Measurements from ENCODE around the gene ZBTB7C.

Gene ZBTB7C

GRCh38 chr18:48244530-48244929, 164.7 kb downstream of the ZBTB7C start:
- DNase-seq: no peak

- DNase-seq: no peak
Measured at GRCh38 chr18:48238636-48239035, 170.5 kb downstream of the ZBTB7C start.

GRCh38 chr18:48238206-48238605, 171.0 kb downstream of the ZBTB7C start:
- no peak for DNase-seq

DNA sequence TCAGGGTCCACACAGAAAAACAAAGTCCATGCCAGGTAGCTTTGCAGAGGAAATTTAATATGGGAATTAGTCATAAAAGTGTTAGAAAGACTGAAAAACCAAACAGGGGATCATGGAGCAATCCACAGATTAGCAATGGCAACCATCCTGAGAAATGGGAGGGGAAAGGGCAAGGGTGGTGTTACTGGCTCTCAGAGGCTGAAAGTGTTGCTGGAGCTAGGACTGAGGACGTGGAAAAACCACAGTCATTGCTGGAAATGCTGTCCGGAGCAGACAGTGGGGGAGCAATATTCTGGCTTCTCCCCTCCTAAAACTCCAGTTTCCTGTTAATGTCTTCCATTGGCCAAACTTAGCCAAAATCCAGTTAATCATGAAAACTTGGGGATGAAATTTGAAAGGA, 172.4 kb downstream of the ZBTB7C start:
- no peak for DNase-seq

DNA sequence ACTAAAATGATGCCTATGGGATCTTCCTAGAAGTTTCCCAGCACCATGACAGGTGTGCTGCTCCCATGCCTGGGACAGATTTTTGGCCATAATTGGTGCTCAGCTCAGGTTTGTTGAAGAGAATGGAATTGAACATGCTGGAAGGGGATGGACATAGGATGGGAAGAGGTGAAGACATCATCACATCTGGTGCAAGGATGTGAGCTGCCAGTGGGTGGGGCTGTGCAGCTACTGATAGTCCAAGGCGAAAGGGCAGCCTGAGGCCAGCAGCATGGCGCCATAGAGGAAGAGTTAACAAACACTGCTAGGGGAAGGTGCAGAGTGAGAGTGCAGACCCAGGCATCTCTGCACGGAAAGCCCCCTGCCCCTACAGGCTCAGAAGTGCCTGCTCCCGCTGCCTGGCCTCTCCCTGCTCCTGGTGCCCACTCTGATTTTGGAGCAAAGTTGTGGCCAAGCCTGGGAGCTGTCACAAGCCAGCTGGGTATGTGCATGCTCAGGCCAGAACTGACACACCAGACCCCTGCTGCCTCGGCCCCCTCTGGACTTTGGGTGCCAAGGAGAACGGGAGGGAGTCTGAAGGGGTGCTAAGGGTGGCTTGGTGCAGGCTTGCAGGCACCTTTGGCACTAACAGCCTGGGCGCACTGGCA, 178.6 kb downstream of the ZBTB7C start:
- peak; percentile 28 for DNase-seq

- no peak for DNase-seq
Measured at GRCh38 chr18:48229552-48229981, 179.6 kb downstream of the ZBTB7C start.

- no peak for DNase-seq
Measured at GRCh38 chr18:48228841-48229240, 180.3 kb downstream of the ZBTB7C start.

DNA sequence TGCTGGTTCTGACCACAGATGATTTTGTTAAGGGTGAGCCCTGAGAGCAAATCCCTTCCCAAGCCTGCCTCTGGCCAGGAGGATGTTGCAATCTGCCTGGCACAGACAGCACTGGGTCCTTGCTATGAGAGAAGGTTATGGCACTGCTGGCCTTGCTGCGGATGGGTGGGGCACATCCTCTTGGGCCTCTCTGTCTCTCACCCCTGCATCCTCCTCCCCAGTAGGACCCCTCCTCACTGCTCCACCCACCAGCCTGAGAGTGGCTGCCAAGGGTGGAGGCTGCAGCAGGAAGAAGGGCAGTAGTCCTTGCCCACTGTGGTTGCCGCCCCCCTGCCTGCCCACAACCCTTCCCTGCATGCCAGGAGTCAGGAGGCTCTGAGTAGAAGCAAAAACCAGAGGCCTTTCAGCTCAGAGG, 180.9 kb downstream of the ZBTB7C start:
- no peak for DNase-seq

DNA sequence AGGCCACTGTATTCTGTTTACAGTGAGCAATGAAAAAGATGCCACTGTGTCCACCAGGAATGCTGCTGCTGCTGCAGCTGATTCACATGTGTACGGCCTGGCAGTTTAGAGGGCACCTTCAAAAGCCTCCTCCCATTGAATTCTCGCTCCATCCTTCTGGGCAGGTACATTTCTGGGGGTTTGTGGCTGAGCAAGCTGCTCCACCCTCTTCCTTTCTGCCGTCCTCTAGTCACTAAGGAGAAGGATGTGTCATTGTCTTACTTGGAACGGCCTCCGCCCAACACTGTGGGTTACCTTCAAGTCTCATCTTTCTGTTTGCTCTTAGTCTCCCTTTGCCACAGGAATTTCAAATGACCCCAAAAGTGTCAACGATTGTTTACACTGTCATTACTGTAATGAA, 182.0 kb downstream of the ZBTB7C start:
- DNase-seq: peak; percentile 58

DNA sequence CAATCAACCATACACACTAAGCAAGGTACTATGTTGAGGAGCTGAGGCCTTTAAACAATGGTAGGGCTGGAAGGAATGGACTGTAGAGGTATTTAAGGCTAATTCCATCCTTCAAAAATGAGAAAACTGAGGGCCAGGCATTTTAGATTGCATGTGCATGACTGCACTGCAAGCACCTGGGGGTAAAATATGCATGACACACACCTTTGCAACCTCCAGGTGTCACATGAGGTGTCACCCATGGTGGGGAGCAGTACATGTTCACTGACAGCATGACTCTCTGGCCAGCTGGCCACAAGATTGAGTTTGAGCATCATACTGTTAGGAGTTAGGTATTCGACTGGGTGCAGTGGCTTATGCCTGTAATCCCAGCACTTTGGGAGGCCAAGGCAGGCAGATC, 182.8 kb downstream of the ZBTB7C start:
- no peak for DNase-seq

- DNase-seq: peak; percentile 21
Measured at GRCh38 chr18:48222118-48222517, 187.1 kb downstream of the ZBTB7C start.

DNA sequence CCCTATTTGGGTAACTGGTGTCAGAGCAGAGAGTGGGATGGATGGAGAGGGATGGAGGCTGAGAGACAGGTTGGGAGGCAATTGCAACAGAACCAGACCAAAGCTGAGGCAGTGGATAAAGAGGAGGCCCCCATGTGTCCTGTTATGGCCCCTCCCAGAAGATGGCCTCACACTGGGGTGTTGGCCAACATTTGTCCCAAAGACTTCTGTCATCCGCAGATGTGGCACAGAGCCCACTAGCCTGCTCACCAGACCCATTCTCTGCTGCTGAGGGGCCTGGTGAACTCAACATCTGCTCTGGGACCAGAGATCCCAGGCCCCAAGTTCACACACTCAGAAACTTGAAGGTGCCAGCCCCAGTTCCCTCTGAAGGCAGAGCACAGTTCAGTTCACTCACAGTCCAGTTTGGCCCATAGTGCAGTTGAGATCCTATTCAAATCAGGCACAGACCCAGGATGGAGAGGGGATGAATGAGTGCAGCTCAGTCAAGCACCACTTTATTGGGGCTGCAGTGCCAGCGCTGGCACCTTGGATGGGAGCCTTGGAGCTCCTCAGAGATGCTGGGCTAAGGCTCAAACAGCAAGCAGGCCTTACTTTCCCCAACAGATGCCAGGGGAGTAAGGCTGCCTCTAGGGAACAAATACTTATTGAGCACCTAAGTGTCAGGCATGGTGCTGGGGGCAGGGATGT, 189.2 kb downstream of the ZBTB7C start:
- DNase-seq: no peak

DNA sequence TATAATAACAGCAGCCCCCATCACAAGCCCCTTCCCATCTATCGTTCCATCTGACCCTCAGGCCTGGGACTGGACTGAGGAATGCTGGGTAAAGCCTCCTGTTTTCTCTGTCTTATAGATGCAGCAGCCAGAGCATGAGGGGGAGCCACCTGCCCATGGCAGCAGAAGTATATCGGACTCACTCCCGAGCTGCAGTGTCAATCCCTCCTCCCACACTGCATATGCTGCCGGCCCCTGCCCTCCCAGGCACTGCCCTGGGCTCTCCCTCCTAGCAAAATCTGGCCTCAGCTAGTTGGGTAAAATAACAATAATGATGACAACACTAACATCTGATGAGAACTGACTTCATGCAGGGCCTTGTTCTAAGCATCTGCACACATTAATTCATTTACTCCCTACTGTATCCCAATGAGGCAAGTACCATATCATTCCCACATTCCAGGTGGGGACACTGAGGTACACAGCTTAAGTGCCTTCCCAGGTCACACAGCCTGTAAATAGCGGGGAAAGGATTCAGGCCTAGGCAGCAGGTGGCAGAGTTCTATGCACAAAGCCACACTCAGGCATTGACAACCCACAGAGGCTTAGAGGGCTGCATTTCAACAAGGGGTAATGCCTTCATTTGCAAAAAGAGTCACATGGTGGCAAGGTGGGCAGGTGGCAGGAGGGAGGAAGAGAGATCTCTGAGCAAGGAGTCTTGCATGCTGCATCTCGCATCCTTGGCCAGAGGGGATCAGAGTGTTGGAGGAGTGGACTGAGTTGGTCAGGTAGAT, 190.0 kb downstream of the ZBTB7C start:
- DNase-seq: no peak

GRCh38 chr18:48218285-48219022, 190.7 kb downstream of the ZBTB7C start:
- no peak for DNase-seq

GRCh38 chr18:48217258-48218250, 191.6 kb downstream of the ZBTB7C start:
- DNase-seq: no peak

DNA sequence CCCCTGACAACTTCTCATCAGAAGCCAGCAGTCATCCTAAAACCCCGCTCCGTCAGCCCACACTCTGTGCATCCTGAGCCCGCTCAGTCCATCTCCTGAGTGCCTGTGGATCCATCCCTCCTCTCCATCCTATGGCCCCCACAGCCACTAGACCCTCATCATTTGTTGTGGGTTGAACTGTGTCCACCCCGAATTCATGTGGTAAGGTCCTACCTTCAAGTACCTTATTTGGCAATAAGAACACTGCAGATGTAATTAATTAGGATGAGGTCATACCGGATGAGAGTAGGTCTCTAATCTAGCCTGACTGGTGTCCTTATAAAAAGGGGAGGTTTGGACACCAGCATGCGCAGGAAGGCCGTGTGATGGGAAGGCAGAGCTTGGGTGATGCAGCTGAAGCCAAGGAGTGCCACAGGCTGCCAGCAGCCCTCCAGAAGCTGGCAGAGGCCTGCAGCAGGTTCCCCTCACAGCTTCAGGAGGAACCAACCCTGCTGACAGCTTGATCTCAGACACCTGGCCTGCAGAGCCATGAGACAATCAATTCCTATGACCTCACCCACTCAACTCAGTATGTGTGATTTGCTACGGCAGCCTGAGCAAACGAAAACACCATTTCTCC, 192.4 kb downstream of the ZBTB7C start:
- no peak for DNase-seq

- no peak for DNase-seq
Measured at GRCh38 chr18:48215876-48216638, 193.1 kb downstream of the ZBTB7C start.

DNA sequence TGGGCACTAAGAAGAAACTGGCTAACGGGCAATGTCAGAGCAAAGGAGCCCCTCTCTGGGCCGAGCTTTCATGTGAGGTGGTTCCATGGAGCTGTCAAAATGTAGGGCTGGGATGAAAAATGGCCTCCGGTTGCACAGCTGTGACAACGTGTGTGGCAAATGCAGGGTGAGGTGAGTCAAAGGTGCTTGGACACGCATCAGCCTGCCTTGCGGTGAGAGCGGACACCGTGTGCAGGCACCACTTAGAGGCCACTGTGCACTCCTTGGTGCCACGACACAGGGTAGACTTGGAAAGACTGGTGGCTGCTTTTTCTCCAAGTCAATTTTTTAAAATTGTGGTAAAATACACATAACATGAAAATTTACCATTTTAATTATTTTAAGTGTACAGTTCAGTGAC, 195.4 kb downstream of the ZBTB7C start:
- DNase-seq: no peak

DNA sequence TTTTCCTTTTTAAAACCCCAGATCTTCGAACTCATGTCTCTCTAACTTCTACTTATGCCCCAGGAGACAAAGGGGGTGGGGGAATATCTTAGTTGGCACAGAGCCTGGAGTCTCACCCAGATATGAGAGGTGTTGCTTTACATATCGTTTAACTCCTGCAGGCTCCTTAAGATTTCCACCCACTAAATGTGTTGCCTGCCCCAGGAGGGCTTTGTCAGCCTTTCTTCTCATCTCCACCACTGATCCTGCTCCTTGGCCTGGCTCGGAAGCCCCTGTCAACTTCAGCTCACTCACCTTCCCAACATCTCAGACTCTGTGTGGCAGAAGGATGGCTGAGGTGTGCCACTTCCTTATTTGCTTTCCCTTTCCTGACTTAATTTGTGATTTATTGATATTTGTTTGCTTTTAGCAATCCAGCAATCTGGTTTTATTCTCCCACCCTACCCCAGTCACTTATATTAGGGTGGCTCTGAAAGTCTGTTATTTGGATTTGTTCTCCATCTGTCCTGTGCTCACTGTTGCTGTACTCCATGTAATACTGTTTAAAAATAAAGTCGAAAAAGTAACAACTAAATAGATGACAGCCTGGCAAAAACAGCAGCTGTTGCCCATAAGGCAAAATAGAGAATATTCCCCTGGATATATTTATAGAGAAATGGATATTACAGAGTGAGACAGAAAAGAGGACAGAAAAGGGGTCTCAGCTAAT, 200.6 kb downstream of the ZBTB7C start:
- DNase-seq: no peak

- DNase-seq: no peak
Measured at GRCh38 chr18:48207733-48208132, 201.4 kb downstream of the ZBTB7C start.

Measured in activated CD4-positive, alpha-beta T cell treated with anti-CD3 and anti-CD28 coated beads, Interleukin-2, amount 50 U/mL, for 16 hours (primary cell).